ENCODE data around the gene SLC17A1. TPM values are rescaled to one million over a fixed set of nuclear protein-coding genes. Genes with fewer than 3 reads are reported as not detected.

The SLC17A1 gene
- total and polyA plus RNA-seq, 10 of the 15 experiments (the other 5 are each of a cell fraction or from before 2014, with no cell fraction given), result not detected

DNA sequence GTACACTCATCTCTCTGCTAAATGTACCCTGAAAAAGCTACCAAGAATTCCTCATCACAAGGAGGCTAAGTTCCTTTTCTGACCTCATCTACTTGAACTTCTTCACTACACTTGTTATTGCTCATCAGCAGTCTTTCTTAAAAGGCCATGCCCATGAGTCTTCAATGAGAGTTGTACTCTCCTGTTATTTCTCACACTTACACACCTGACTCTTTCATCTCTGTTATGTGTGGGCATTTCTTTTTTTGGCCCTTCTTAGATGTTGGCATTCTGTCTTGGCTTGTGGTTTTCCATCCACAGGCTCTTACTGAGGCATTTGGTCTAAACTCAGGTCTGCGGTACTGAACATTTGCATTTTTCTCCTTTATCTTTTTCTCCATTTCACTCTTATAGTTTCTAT, 10.7 kb upstream of the SLC17A1 start (continued):
- TF ChIP-seq ZBED1 (IDR thresholded peaks at IDR 0.05; ENCODE audit: borderline replicate concordance) (peak; percentile 81; the same call in 1 of the 2 replicates), SMC3 (IDR thresholded peaks at IDR 0.05; ENCODE audit: borderline replicate concordance, low read length) (no peak), IKZF1 (conservative IDR thresholded peaks at IDR 0.05) (no peak), KAT2A (conservative IDR thresholded peaks at IDR 0.05; ENCODE audit: control insufficient read depth, low read depth, low read length) (no peak), NFYB (IDR thresholded peaks at IDR 0.05; ENCODE audit: insufficient read depth, low read depth, low read length) (no peak), BCL11A (IDR thresholded peaks at IDR 0.05; ENCODE audit: low read depth, low read length) (peak; percentile 28; the same call in 1 of the 2 replicates), CREM (IDR thresholded peaks at IDR 0.05; ENCODE audit: low read depth) (peak; percentile 36; the same call in 1 of the 2 replicates), POU2F2 (IDR thresholded peaks at IDR 0.05; ENCODE audit: borderline replicate concordance, low read depth, low read length) (no peak), GABPA (IDR thresholded peaks at IDR 0.05; ENCODE audit: low read depth) (no peak), DPF2 (IDR thresholded peaks at IDR 0.05) (no peak), STAT3 (IDR thresholded peaks at IDR 0.05; ENCODE audit: low read depth, low read length) (no peak), JUNB (IDR thresholded peaks at IDR 0.05) (peak; percentile 60), ZZZ3 (IDR thresholded peaks at IDR 0.05; ENCODE audit: control insufficient read depth, insufficient read length, low read depth) (no peak), RUNX3 (IDR thresholded peaks at IDR 0.05; ENCODE audit: low read length) (peak; percentile 97), FOXM1 (IDR thresholded peaks at IDR 0.05; ENCODE audit: low read depth, low read length) (peak; percentile 46; the same call in 1 of the 2 replicates), ASH2L (IDR thresholded peaks at IDR 0.05; ENCODE audit: borderline replicate concordance, low read depth) (no peak), SIN3A (IDR thresholded peaks at IDR 0.05; ENCODE audit: low read depth, low read length) (no peak), YY1 (IDR thresholded peaks at IDR 0.05; ENCODE audit: low read depth, low read length) (no peak), RBBP5 (conservative IDR thresholded peaks at IDR 0.05) (no peak), HCFC1 (IDR thresholded peaks at IDR 0.05; ENCODE audit: low read length) (no peak), ZSCAN29 (IDR thresholded peaks at IDR 0.05) (no peak), STAT1 (conservative IDR thresholded peaks at IDR 0.05) (no peak), HDAC2 (IDR thresholded peaks at IDR 0.05) (no peak), MTA3 (IDR thresholded peaks at IDR 0.05; ENCODE audit: borderline replicate concordance, low read length) (peak; percentile 46; the same call in 1 of the 2 replicates), GATAD2B (conservative IDR thresholded peaks at IDR 0.05; ENCODE audit: low read depth) (no peak), ATF7 (IDR thresholded peaks at IDR 0.05; ENCODE audit: low read depth) (no peak)
- TF ChIP-seq, protein P1, sequence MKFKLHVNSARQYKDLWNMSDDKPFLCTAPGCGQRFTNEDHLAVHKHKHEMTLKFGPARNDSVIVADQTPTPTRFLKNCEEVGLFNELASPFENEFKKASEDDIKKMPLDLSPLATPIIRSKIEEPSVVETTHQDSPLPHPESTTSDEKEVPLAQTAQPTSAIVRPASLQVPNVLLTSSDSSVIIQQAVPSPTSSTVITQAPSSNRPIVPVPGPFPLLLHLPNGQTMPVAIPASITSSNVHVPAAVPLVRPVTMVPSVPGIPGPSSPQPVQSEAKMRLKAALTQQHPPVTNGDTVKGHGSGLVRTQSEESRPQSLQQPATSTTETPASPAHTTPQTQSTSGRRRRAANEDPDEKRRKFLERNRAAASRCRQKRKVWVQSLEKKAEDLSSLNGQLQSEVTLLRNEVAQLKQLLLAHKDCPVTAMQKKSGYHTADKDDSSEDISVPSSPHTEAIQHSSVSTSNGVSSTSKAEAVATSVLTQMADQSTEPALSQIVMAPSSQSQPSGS (IDR thresholded peaks at IDR 0.05; ENCODE audit: low read length), result peak; percentile 71; the same call in 1 of the 2 replicates
- TF ChIP-seq, protein P2, sequence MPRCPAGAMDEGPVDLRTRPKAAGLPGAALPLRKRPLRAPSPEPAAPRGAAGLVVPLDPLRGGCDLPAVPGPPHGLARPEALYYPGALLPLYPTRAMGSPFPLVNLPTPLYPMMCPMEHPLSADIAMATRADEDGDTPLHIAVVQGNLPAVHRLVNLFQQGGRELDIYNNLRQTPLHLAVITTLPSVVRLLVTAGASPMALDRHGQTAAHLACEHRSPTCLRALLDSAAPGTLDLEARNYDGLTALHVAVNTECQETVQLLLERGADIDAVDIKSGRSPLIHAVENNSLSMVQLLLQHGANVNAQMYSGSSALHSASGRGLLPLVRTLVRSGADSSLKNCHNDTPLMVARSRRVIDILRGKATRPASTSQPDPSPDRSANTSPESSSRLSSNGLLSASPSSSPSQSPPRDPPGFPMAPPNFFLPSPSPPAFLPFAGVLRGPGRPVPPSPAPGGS (IDR thresholded peaks at IDR 0.05; ENCODE audit: borderline replicate concordance, insufficient read depth, low read depth, low read length, poor library complexity, severe bottlenecking), result peak; percentile 63
- TF ChIP-seq, protein P3, sequence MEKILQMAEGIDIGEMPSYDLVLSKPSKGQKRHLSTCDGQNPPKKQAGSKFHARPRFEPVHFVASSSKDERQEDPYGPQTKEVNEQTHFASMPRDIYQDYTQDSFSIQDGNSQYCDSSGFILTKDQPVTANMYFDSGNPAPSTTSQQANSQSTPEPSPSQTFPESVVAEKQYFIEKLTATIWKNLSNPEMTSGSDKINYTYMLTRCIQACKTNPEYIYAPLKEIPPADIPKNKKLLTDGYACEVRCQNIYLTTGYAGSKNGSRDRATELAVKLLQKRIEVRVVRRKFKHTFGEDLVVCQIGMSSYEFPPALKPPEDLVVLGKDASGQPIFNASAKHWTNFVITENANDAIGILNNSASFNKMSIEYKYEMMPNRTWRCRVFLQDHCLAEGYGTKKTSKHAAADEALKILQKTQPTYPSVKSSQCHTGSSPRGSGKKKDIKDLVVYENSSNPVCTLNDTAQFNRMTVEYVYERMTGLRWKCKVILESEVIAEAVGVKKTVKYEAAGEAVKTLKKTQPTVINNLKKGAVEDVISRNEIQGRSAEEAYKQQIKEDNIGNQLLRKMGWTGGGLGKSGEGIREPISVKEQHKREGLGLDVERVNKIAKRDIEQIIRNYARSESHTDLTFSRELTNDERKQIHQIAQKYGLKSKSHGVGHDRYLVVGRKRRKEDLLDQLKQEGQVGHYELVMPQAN (conservative IDR thresholded peaks at IDR 0.05), result no peak
- TF ChIP-seq, protein P4, sequence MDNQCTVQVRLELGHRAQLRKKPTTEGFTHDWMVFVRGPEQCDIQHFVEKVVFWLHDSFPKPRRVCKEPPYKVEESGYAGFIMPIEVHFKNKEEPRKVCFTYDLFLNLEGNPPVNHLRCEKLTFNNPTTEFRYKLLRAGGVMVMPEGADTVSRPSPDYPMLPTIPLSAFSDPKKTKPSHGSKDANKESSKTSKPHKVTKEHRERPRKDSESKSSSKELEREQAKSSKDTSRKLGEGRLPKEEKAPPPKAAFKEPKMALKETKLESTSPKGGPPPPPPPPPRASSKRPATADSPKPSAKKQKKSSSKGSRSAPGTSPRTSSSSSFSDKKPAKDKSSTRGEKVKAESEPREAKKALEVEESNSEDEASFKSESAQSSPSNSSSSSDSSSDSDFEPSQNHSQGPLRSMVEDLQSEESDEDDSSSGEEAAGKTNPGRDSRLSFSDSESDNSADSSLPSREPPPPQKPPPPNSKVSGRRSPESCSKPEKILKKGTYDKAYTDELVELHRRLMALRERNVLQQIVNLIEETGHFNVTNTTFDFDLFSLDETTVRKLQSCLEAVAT (IDR thresholded peaks at IDR 0.05), result no peak

Data from GM12878 (cell line).